Heart left ventricle (tissue), 16 donors: ENCODE measurements around the gene ATL1. TPM values are rescaled to one million over a fixed set of nuclear protein-coding genes. Genes with fewer than 3 reads are reported as not detected.

ENCODE experiments used
- ATAC-seq, 4 donors: fragments of 200-7000 bp; cut with Tn5 transposase; one replicate each; pipeline ENCODE4 v1.9.1; 2020 to 2022; ENCODE audit warnings: moderate library complexity in 4 of 4, mild to moderate bottlenecking in 3 of 4, moderate number of reproducible peaks in 1 of 4
- DNase-seq, 5 donors: peaks; one replicate each; pipeline ENCODE4 v3.0.0-alpha.2; 2020
- H3K27ac ChIP-seq, 12 donors: fragments of 200-600 bp; sonication (generic) in 4 of 12; one replicate each; pipeline versions ENCODE4 v1.5.0 to v1.8.0; 2016 to 2022; ENCODE audit warnings: mild to moderate bottlenecking in 2 of 12
- H3K27me3 ChIP-seq, 9 donors: fragments of 200-600 bp; sonication (generic) in 2 of 9; one replicate each; pipeline versions ENCODE4 v1.5.1 to v1.8.0; 2016 to 2022; ENCODE audit warnings: mild to moderate bottlenecking in 3 of 9
- H3K36me3 ChIP-seq, 9 donors: fragments of 200-600 bp; sonication (generic) in 2 of 9; one replicate each; pipeline versions ENCODE4 v1.5.0 to v1.8.0; 2018 to 2022; ENCODE audit warnings: mild to moderate bottlenecking in 2 of 9
- H3K4me1 ChIP-seq, 12 donors: fragments of 200-600 bp; sonication (generic) in 4 of 12; one replicate each; pipeline versions ENCODE4 v1.5.0 to v1.8.0; 2016 to 2022; ENCODE audit warnings: mild to moderate bottlenecking in 3 of 12
- H3K4me3 ChIP-seq, 12 donors: fragments of 200-600 bp; sonication (generic) in 4 of 12; one replicate each; pipeline versions ENCODE4 v1.5.0 to v1.8.0; 2017 to 2022; ENCODE audit warnings: mild to moderate bottlenecking in 9 of 12, moderate library complexity in 4 of 12
- H3K9me3 ChIP-seq, 12 donors: fragments of 200-600 bp; sonication (generic) in 4 of 12; one replicate each; pipeline versions ENCODE4 v1.5.0 to v1.8.0; 2016 to 2022; ENCODE audit warnings: mild to moderate bottlenecking in 1 of 12
- POLR2A ChIP-seq, 2 donors: fragments of 450-650 bp; IDR thresholded peaks; one replicate each; pipeline ENCODE4 v1.6.1; 2017; ENCODE audit warnings: antibody characterized with exemption in 2 of 2, mild to moderate bottlenecking in 2 of 2, moderate library complexity in 2 of 2
- WGBS, 4 donors: extraction: QIAGEN DNeasy Blood & Tissue Kit in 2 of 4; methylation state at CpG; one replicate each; pipeline versions ENCODE4 v1.1.5 to v1.1.7; 2013 to 2018; 5-methylcytosine and 5-hydroxymethylcytosine counted together
- intact Hi-C, 10 donors: fragments of 100-400 bp; cut with DNase I; formaldehyde crosslinking; loops; one replicate each; pipeline versions ENCODE4 v1.11.1 to v1.14.2; 2022
- polyA plus RNA-seq, 2 donors: library from polyadenylated mRNA; stranded (reverse); fragments of 200-250 nt; gene quantifications; one replicate each; pipeline ENCODE4 v1.2.3, GENCODE V29; 2013
- total RNA-seq, 9 donors: library from RNA; depleted of rRNA in 2 of 9; stranded (reverse); fragments of >200 nt in 2 of 9; fragmentation: NEBNext Ultra II Directional in 3 of 9; extraction: Animal tissue kit (Norgen Biotek cat#: 25700) in 3 of 9; gene quantifications; one replicate each; pipeline versions ENCODE4 v1.1.0 to v1.2.4, GENCODE V29; 2016 to 2023
- TF ChIP-seq, protein P1 (sequence below), 12 donors: fragments of 200-600 bp; sonication (generic) in 4 of 12; IDR thresholded peaks; one replicate each; pipeline versions ENCODE4 v1.5.0 to v1.8.0; 2018 to 2022; ENCODE audit warnings: antibody characterized with exemption in 12 of 12, mild to moderate bottlenecking in 5 of 12
- donor health status: ischemic (EF 13 %, LVEDD 7.1; RV severe dilation, severe dysfunction).
- donor health status: healthy with polysubstance abuse.
- donor health status: DM: no; HTN: yes; CAD: no.
- donor health status: DM: no; HTN: no; CAD: no.
- donor health status: ischemic (EF 25% LVEDD 6.9; RV normal size, moderate dysfunction).
- donor health status: ischemic (EF 25% LVEDD 5.7; RV mildly dilated, moderate dysfunction).
- donor health status: healthy.
- donor health status: DM: yes; HTN: yes; CAD: no.
- donor health status: ischemic (EF 35%, LVEDD 5.7; RV mildly dilated, moderate dysfunction).
- donor health status: nonischemic (EF 11% LVEDD 7.7; RV severe dilation, severe dysfunction).
- donor health status: DM: yes; HTN: yes; CAD: no.
- donor health status: PGD.
- donor health status: ischemic (EF 29% LVEDD 5.4; RV normal size, mild dysfunction).
- donor health status: nonischemic (EF 23%, LVEDD 6.1; RV moderate dilation, normal function).

ATL1 gene
- total and polyA plus RNA-seq, 11 donors: 0.28 to 3.1 (median 0.94) TPM

DNA sequence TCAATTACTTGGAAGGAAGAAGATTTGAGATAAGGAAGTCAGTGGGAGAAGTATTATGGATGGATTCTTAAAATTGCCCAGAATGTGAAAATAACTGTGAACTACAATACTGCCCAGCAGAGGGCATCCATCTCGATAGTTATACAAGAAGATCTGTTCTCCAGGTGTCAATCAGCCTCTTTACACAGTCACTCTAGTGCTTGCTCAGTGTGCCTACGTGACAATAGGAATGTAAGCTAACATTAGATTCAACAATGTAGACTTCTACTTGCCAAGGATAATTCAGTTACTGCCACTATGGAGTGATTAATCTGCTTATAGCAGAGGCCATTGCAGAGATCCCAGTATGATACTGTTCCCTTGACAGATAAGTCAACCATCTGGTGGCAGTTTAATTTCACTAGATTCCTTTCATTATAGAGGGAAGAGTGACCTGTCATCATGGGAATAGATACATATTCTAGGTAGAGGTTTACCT lies 17.0 kb upstream of the ATL1 start:
- no peaks in the 10 kb centered on the region for H3K9me3 ChIP-seq
- no peaks in the 10 kb centered on the region for H3K36me3 ChIP-seq
- no peaks in the 10 kb centered on the region for H3K27me3 ChIP-seq
- H3K4me3 ChIP-seq: no peak overlapping the region
- H3K27ac ChIP-seq: no peak overlapping the region
- intact Hi-C loops: loop anchor here in 4 of 10 donors (2.0 to 5.0 kb wide), 2 partner anchors 234 kb away; no protein-coding TSS in a partner anchor
- DNase-seq (no peak), ATAC-seq (peak in 2 of 4 donors; percentile 18 to 60)
- WGBS, 4 donors: 6 to 16% (median 16%) methylated on average over 2 of the region's 2 CpGs
- peaks cover 0 to 6% (median 0%) of the 10 kb centered on the region in 12 donors for H3K4me1 ChIP-seq
- TF ChIP-seq, protein P1, sequence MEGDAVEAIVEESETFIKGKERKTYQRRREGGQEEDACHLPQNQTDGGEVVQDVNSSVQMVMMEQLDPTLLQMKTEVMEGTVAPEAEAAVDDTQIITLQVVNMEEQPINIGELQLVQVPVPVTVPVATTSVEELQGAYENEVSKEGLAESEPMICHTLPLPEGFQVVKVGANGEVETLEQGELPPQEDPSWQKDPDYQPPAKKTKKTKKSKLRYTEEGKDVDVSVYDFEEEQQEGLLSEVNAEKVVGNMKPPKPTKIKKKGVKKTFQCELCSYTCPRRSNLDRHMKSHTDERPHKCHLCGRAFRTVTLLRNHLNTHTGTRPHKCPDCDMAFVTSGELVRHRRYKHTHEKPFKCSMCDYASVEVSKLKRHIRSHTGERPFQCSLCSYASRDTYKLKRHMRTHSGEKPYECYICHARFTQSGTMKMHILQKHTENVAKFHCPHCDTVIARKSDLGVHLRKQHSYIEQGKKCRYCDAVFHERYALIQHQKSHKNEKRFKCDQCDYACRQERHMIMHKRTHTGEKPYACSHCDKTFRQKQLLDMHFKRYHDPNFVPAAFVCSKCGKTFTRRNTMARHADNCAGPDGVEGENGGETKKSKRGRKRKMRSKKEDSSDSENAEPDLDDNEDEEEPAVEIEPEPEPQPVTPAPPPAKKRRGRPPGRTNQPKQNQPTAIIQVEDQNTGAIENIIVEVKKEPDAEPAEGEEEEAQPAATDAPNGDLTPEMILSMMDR (IDR thresholded peaks at IDR 0.05): peak; percentile 32 to 63 (median 50)
- no peak for TF ChIP-seq POLR2A (IDR thresholded peaks at IDR 0.05)

DNA sequence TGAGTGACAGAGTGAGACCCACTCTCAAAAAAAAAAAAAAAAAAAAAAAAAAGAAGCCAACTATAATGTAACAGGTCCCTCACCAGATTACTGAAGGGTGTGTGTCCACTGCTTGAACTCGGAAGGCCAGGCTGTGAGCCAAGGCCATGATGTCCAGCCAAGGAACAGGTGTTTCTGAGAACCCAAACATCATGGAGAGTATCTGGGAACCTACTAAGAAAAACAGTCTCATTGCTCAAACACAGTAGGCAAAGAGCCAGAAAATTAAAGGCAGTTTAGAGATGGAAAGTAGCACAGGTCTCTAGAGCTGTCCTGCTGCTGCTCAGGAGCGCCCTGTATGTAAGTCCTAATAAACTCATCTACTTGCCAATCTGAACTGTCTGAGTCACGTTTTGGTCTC lies 15.0 kb upstream of the ATL1 start:
- Histone ChIP-seq H3K27ac (no peak overlapping the region), H3K27me3 (no peaks in the 10 kb centered on the region), H3K4me3 (no peak overlapping the region), H3K9me3 (no peaks in the 10 kb centered on the region), H3K4me1 (peaks cover 0 to 6% (median 0%) of the 10 kb centered on the region in 12 donors), H3K36me3 (no peaks in the 10 kb centered on the region)
- TF ChIP-seq, protein P1 (IDR thresholded peaks at IDR 0.05): no peak
- no peak for TF ChIP-seq POLR2A (IDR thresholded peaks at IDR 0.05)
- DNase-seq (no peak), ATAC-seq (peak in 1 of 4 donors; percentile 5)
- WGBS, 4 donors: 73 to 81% (median 76%) methylated on average over 3 of the region's 3 CpGs
- intact Hi-C loops: loop anchor here in 3 of 10 donors (5.0 kb wide), 1 partner anchor 232 kb away; no protein-coding TSS in a partner anchor

DNA sequence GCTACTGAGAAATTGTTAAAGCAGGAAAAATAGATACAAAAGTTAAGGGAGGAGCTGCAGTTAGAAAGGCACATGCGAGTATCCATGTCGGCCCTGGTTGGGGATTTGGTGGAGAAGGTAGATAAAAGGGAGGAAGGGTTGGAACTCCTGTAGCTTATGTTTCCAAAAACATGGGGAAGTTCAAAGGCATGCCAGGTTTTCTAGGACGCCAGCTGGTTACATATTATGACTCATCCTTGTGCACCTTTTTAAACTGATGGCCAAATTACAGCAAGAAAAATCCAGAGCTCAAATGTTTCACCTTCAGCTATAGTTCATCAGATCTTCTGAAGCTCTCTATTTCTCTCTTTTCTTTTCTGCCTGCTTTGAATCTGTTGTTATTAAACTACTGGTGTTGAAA lies 14.3 kb upstream of the ATL1 start:
- 63 to 82% (median 74%) methylated on average over 3 of the region's 3 CpGs for WGBS, 4 donors

DNA sequence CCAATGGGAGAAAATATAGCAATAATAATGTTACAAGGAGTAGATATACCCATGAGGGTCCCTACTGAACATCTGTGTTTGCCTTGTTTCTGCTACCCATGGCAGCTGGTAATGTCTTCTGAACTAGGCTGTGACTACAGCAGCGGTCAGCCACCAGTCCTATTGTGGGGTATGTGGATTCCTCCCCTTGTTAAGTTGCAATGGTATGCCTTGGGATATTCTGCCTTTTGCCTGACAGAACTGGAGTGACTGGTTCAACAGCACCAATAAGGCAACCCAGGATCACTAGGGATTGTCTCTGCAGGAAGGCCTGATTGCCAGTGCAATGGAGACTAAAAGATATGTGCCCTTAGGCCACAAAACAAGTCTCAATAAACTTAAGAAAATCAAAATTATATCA lies 9.7 kb upstream of the ATL1 start:
- Histone ChIP-seq H3K9me3 (no peaks in the 10 kb centered on the region), H3K4me1 (no peaks in the 10 kb centered on the region), H3K27ac (no peak overlapping the region), H3K27me3 (no peaks in the 10 kb centered on the region), H3K4me3 (no peak overlapping the region), H3K36me3 (no peaks in the 10 kb centered on the region)
- intact Hi-C loops: no loop called here
- TF ChIP-seq, protein P1 (IDR thresholded peaks at IDR 0.05): no peak
- no peak for TF ChIP-seq POLR2A (IDR thresholded peaks at IDR 0.05)
- WGBS, 4 donors: 98 to 100% (median 99%) methylated on average over 1 of the region's 1 CpG
- DNase-seq: no peak
- no peak for ATAC-seq

More for the DNA sequence above, 14.3 kb upstream of the ATL1 start:
- Histone ChIP-seq H3K4me3 (no peak overlapping the region), H3K27ac (no peak overlapping the region), H3K4me1 (peaks cover 0 to 6% (median 0%) of the 10 kb centered on the region in 12 donors), H3K27me3 (no peaks in the 10 kb centered on the region), H3K36me3 (no peaks in the 10 kb centered on the region), H3K9me3 (no peaks in the 10 kb centered on the region)
- ATAC-seq (no peak), DNase-seq (no peak)
- intact Hi-C loops: no loop called here
- no peak for TF ChIP-seq POLR2A (IDR thresholded peaks at IDR 0.05)
- TF ChIP-seq, protein P1 (IDR thresholded peaks at IDR 0.05): no peak
